Measurements from ENCODE around the gene GABBR1.

Gene GABBR1

GRCh38 chr6:29655658-29656057, 22.7 kb upstream of the GABBR1 start:
- DNase-seq (ENCODE audit: insufficient read length, low spot score) (no peak), FAIRE-seq (no peak)

- FAIRE-seq (no peak), DNase-seq (ENCODE audit: insufficient read length, low spot score) (no peak)
Measured at GRCh38 chr6:29653452-29654038, 20.6 kb upstream of the GABBR1 start.

- FAIRE-seq (no peak), DNase-seq (ENCODE audit: insufficient read length, low spot score) (no peak)
Measured at GRCh38 chr6:29652198-29652584, 19.2 kb upstream of the GABBR1 start.

GRCh38 chr6:29651413-29652197, 18.6 kb upstream of the GABBR1 start:
- FAIRE-seq (peak; percentile 83), DNase-seq (ENCODE audit: insufficient read length, low spot score) (no peak)

GRCh38 chr6:29649701-29650673, 17.0 kb upstream of the GABBR1 start:
- DNase-seq (ENCODE audit: insufficient read length, low spot score) (peak; percentile 93), FAIRE-seq (peak; percentile 99)

- peak; percentile 33 for FAIRE-seq
- no peak for DNase-seq (ENCODE audit: insufficient read length, low spot score)
Measured at GRCh38 chr6:29647927-29648642, 15.1 kb upstream of the GABBR1 start.

- DNase-seq (ENCODE audit: insufficient read length, low spot score) = no peak
- FAIRE-seq = no peak
Measured at GRCh38 chr6:29641430-29642148, 8.6 kb upstream of the GABBR1 start.

GRCh38 chr6:29637247-29637646, 4.3 kb upstream of the GABBR1 start:
- no peak for FAIRE-seq
- no peak for DNase-seq (ENCODE audit: insufficient read length, low spot score)

GRCh38 chr6:29633534-29633905, 537 bp upstream of the GABBR1 start:
- FAIRE-seq = peak; percentile 21
- DNase-seq (ENCODE audit: insufficient read length, low spot score) = no peak

GRCh38 chr6:29631860-29632731, 887 bp downstream of the GABBR1 start:
- FAIRE-seq (no peak), DNase-seq (ENCODE audit: insufficient read length, low spot score) (no peak)

- DNase-seq (ENCODE audit: insufficient read length, low spot score) (no peak), FAIRE-seq (no peak)
Measured at GRCh38 chr6:29631209-29631810, 1.7 kb downstream of the GABBR1 start.

GRCh38 chr6:29630315-29630714, 2.7 kb downstream of the GABBR1 start:
- FAIRE-seq (no peak), DNase-seq (ENCODE audit: insufficient read length, low spot score) (no peak)

- FAIRE-seq = no peak
- no peak for DNase-seq (ENCODE audit: insufficient read length, low spot score)
Measured at GRCh38 chr6:29629571-29629970, 3.4 kb downstream of the GABBR1 start.

- DNase-seq (ENCODE audit: insufficient read length, low spot score) = peak; percentile 62
- peak; percentile 33 for FAIRE-seq
Measured at GRCh38 chr6:29628419-29629281, 4.3 kb downstream of the GABBR1 start.

GRCh38 chr6:29627755-29628418, 5.1 kb downstream of the GABBR1 start:
- FAIRE-seq (peak; percentile 33), DNase-seq (ENCODE audit: insufficient read length, low spot score) (no peak)

- FAIRE-seq (no peak), DNase-seq (ENCODE audit: insufficient read length, low spot score) (no peak)
Measured at GRCh38 chr6:29626948-29627754, 5.8 kb downstream of the GABBR1 start.

Measured in GM19239 (cell line).